AG04450 (cell line): ENCODE measurements around the gene C11orf24. TPM values are rescaled to one million over a fixed set of nuclear protein-coding genes. Genes with fewer than 3 reads are reported as not detected.
"Not testable (repeated sequence)": the region's sequence is repeated elsewhere in the genome, so short reads cannot be mapped to it uniquely, and the experiment has no call there.

Source experiments
- CTCF ChIA-PET: fragments of 300-600, 350-600 bp; formaldehyde crosslinking; extraction: SDS; loops from one replicate; lab custom pipeline; 2022; ENCODE audit warnings: antibody characterized with exemption, inconsistent platforms; lab: Charles Lee
- POLR2A ChIA-PET: fragments of 350-600 bp; formaldehyde crosslinking; extraction: SDS; loops from one replicate; lab custom pipeline; 2021; ENCODE audit warnings: antibody characterized with exemption, inconsistent platforms; lab: Yijun Ruan, JAX
- DNase-seq: peaks from one replicate; pipeline ENCODE4 v3.0.0-alpha.2; 2011; ENCODE audit warnings: low read depth, low spot score
- H3K27ac ChIP-seq: one replicate; pipeline ENCODE4 v1.5.1; 2012; ENCODE audit warnings: low read depth, low read length, control low read depth
- H3K27me3 ChIP-seq: one replicate; pipeline ENCODE4 v1.6.0; 2012; ENCODE audit warnings: low read length; ENCODE audit not compliant: control insufficient read depth, insufficient read depth
- H3K4me3 ChIP-seq: 2 replicates; pipeline ENCODE4 v1.5.1; 2011; ENCODE audit warnings: mild to moderate bottlenecking, low read depth, low read length, control low read depth
- H3K9me3 ChIP-seq: 2 replicates; pipeline ENCODE4 v1.5.1; 2012; ENCODE audit warnings: low read length; ENCODE audit not compliant: control insufficient read depth, insufficient read depth
- polyA plus RNA-seq: library from polyadenylated mRNA; depleted of rRNA; stranded (reverse); fragments of >200 nt; gene quantifications from 2 replicates; pipeline ENCODE4 v1.2.3, GENCODE V29; 2011
- TF ChIP-seq, protein P1 (sequence below): IDR thresholded peaks from 2 replicates; pipeline ENCODE4 v1.5.1; 2011; ENCODE audit warnings: low read depth, low read length, control low read depth, inconsistent platforms

C11orf24 gene
- polyA plus RNA-seq, 1 experiment = 39.1 TPM

DNA sequence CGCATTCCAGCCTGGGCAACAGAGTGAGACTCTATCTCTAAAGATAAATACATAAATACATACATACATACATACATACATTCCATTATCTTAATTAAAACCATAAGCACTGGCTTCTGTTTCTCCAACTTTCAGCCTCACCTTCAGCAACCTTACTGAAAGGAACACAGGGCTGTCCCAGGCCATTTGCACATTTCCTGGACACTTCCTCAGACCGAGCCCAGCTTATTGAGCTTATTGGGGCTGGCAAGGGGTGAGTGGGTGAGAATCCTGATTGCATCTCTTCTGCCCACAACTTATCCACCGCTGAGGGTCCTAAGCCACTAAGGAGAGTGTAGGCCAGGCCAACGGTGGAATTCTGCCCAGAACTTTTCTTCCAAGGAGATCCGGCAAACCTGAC is 24.2 kb upstream of the C11orf24 start:
- ChIA-PET CTCF (interaction anchor here (0.9 to 4.6 kb wide), 3 partner anchors 25 to 87 kb away, joined by 3 to 62 read pairs (median 22); no protein-coding TSS in a partner anchor), POLR2A (interaction anchor here (0.6 kb wide), 1 partner anchor 14 kb away, joined by 3 read pairs; no protein-coding TSS in a partner anchor)
- no peak for DNase-seq
- H3K27me3 ChIP-seq = peaks cover 5% of the 10 kb centered on the region
- no peaks in the 10 kb centered on the region for H3K9me3 ChIP-seq
- TF ChIP-seq, protein P1, sequence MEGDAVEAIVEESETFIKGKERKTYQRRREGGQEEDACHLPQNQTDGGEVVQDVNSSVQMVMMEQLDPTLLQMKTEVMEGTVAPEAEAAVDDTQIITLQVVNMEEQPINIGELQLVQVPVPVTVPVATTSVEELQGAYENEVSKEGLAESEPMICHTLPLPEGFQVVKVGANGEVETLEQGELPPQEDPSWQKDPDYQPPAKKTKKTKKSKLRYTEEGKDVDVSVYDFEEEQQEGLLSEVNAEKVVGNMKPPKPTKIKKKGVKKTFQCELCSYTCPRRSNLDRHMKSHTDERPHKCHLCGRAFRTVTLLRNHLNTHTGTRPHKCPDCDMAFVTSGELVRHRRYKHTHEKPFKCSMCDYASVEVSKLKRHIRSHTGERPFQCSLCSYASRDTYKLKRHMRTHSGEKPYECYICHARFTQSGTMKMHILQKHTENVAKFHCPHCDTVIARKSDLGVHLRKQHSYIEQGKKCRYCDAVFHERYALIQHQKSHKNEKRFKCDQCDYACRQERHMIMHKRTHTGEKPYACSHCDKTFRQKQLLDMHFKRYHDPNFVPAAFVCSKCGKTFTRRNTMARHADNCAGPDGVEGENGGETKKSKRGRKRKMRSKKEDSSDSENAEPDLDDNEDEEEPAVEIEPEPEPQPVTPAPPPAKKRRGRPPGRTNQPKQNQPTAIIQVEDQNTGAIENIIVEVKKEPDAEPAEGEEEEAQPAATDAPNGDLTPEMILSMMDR = no peak
- H3K27ac ChIP-seq = no peak overlapping the region
- H3K4me3 ChIP-seq = no peak overlapping the region

DNA sequence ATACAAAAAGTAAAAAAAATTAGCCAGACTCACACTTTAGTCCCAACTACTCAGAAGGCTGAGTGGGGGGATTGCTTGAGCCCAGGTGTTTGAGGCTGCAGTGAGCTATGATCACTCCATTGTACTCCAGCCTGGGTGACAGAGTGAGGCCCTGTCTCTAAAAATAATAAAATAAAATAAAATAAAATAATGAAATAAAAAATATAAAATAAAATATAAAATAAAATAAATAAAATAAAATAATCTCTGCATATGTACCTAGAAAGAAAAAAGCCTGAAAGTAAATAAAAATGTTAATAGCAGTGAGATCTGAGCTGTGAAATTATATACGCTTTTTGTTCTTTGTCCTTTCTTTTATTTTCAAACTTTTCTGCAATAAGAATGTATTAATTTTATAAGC is 23.5 kb upstream of the C11orf24 start:
- POLR2A ChIA-PET = no interaction called here
- no peak for DNase-seq
- TF ChIP-seq, protein P1 = no peak
- Histone ChIP-seq H3K27ac (no peak overlapping the region), H3K9me3 (no peaks in the 10 kb centered on the region), H3K27me3 (peaks cover 5% of the 10 kb centered on the region), H3K4me3 (no peak overlapping the region)
- CTCF ChIA-PET = interaction anchor here (0.9 to 4.6 kb wide), 2 partner anchors 24 to 38 kb away, joined by 3 to 62 read pairs; no protein-coding TSS in a partner anchor

DNA sequence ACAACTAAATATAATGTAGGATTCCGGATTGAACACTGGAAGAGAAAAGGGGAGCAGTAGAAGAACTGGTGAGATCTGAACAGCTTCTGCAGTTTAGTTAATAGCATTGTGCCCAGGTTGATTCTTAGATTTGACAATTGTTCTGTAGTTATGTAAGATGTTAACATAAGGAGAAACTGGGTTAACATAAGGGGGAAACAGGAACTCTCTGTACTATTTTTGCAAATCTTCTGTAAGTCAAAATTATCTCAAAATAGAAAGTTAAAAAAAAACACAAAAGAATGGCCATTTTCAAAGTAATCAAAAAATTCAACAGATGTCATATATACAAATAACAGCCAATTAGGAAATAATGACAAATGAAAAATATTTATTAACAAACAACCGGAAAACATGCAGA is 21.9 kb upstream of the C11orf24 start:
- CTCF ChIA-PET = interaction anchor here (1.8 kb wide), 1 partner anchor 36 kb away, joined by 8 read pairs; no protein-coding TSS in a partner anchor
- TF ChIP-seq, protein P1 = no peak
- DNase-seq = no peak
- Histone ChIP-seq H3K9me3 (no peaks in the 10 kb centered on the region), H3K4me3 (no peak overlapping the region), H3K27me3 (peaks cover 9% of the 10 kb centered on the region), H3K27ac (no peak overlapping the region)
- POLR2A ChIA-PET = no interaction called here

DNA sequence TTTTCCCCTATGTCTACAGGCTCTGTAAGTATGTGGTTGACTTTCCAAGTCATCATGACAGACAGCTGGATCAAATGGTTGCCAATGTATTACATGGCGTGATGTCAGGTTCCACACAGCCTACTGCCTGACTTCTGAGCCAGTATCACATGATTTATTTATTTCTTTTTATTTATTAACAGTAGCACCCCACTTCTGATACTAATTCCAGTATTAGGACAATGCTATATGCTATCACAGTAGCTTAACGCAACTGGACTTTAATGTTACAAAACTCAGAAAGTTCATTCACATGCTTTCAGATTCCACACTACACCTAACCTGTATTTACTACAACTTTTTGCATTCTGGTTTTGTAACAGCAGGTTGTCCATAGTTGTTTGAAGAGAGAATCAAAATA is 17.7 kb upstream of the C11orf24 start:
- H3K27ac ChIP-seq = no peak overlapping the region
- TF ChIP-seq, protein P1 = no peak
- H3K9me3 ChIP-seq = no peaks in the 10 kb centered on the region
- POLR2A ChIA-PET = no interaction called here
- CTCF ChIA-PET = interaction anchor here (0.6 to 2.9 kb wide), 3 partner anchors 9 to 82 kb away, joined by 3 to 10 read pairs (median 4); no protein-coding TSS in a partner anchor
- no peak for DNase-seq
- peaks cover 8% of the 10 kb centered on the region for H3K27me3 ChIP-seq
- no peak overlapping the region for H3K4me3 ChIP-seq

DNA sequence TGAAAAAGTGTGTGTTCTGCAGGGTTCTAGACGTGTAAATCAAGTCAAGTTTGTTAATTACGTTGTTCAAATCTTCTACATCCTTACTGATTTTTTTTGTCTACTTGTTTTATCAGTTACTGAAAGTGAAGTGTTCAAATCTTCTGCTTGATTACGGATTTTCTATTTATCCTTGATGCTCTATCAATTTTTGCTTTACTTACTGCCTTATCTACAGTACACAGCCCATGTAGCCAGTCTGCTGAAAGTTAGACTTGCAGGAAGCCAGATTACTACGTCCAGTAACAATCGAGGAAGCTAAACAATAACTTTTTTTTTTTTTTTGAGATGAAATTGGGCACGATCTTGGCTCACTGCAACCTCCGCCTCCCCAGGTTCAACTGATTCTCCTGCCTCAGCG is 15.6 kb upstream of the C11orf24 start:
- CTCF ChIA-PET = interaction anchor here (1.5 kb wide), 1 partner anchor 10 kb away, joined by 4 read pairs; no protein-coding TSS in a partner anchor
- no peak overlapping the region for H3K4me3 ChIP-seq
- peaks cover 12% of the 10 kb centered on the region for H3K27me3 ChIP-seq
- no peaks in the 10 kb centered on the region; the same call in 1 of the 2 replicates for H3K9me3 ChIP-seq
- no peak for DNase-seq
- POLR2A ChIA-PET = interaction anchor here (0.6 kb wide), 2 partner anchors 15 to 30 kb away, joined by 3 read pairs; no protein-coding TSS in a partner anchor
- TF ChIP-seq, protein P1 = no peak
- no peak overlapping the region for H3K27ac ChIP-seq

DNA sequence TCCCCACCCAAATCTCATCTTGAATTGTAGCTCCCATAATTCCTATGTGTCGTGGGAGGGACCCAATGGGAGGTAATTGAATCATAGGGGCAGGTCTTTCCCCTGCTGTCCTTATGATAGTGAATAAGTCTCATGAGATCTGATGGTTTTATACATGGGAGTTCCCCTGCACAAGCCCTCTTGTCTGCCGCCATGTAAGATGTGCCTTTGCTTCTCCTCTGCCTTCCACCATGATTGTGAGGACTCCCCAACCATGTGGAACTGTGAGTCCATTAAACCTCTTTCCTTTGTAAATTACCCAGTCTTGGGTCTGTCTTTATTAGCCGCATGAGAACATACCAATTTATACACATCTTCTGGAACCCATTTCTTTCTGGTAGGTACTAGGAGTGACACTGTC is 12.8 kb upstream of the C11orf24 start:
- POLR2A ChIA-PET, H3K9me3 ChIP-seq, DNase-seq, H3K4me3 ChIP-seq, H3K27ac ChIP-seq: not testable (repeated sequence)
- H3K27me3 ChIP-seq = peaks cover 16% of the 10 kb centered on the region
- CTCF ChIA-PET = interaction anchor here (1.2 kb wide), 1 partner anchor 13 kb away, joined by 6 read pairs; no protein-coding TSS in a partner anchor
